HUES48 (cell line): ENCODE results near the gene DAPK2.

Experiments used
- H3K27ac ChIP-seq: one replicate; pipeline ENCODE4 v1.7.0; 2013; ENCODE audit warnings: low read depth, low read length, inconsistent platforms
- H3K27me3 ChIP-seq: 2 replicates; pipeline ENCODE4 v1.6.1; 2013; ENCODE audit warnings: mild to moderate bottlenecking, low read length; ENCODE audit not compliant: control insufficient read depth, insufficient read depth
- H3K36me3 ChIP-seq: 2 replicates; pipeline ENCODE4 v1.6.1; 2013; ENCODE audit warnings: low read length; ENCODE audit not compliant: control insufficient read depth, insufficient read depth
- H3K4me1 ChIP-seq: 2 replicates; pipeline ENCODE4 v1.6.1; 2013; ENCODE audit warnings: mild to moderate bottlenecking, low read length; ENCODE audit not compliant: control insufficient read depth, insufficient read depth
- H3K4me3 ChIP-seq: 2 replicates; pipeline ENCODE4 v1.5.1; 2013; ENCODE audit warnings: mild to moderate bottlenecking, low read depth, low read length
- H3K9ac ChIP-seq: 2 replicates; pipeline ENCODE4 v1.6.1; 2013; ENCODE audit warnings: mild to moderate bottlenecking, low read depth, low read length, moderate library complexity
- H3K9me3 ChIP-seq: 2 replicates; pipeline ENCODE4 v1.6.1; 2013; ENCODE audit warnings: low read length; ENCODE audit not compliant: control insufficient read depth, insufficient read depth

Gene DAPK2

DNA sequence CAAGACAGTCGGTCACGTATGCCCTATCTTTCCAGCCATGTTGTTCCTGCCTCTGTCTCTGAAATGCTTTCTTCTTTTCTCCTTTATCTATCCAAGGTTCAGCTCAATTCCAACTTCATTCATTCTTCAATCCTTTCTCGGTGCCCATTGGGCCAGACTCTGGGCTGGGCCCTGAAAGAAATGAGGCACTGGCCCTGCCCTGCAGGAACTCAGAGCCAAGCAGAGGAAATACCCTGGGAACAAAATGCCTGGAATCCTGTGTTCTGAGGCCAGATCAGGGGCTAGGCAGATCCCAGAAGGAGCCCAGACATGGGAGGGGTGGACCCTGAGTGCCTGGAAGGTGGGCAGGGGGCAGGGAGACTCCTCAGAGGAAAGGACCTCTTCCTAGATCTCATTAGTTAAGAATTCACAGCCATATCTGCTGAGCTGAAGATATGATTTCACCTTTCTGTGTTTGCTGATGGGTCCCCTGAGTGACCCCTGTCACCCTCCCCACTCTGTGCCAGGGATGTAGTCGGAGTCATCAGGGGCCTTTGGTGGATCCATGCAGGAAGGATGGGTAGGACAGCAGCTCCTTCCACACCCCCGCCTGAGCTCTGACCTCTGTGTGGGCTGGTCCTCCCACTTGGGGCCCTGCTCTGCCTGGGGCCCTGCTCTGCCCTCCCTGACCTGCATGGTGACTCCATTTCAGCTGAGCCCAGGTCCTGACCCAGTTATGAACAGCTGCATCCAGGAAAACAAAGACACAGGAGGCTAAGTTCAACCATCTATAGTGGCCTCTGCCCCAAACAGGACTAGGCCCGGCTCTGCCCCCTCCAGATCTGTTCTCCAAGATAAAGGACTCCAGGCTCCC lies 5.3 kb upstream of the DAPK2 start:
- peaks cover 21% of the 10 kb centered on the region for H3K27me3 ChIP-seq
- no peak overlapping the region for H3K4me3 ChIP-seq
- no peaks in the 10 kb centered on the region for H3K9me3 ChIP-seq
- peaks cover 3% of the 10 kb centered on the region; the same call in 1 of the 2 replicates for H3K4me1 ChIP-seq
- H3K27ac ChIP-seq = no peak overlapping the region
- no peaks in the 10 kb centered on the region for H3K36me3 ChIP-seq
- H3K9ac ChIP-seq = no peak overlapping the region

DNA sequence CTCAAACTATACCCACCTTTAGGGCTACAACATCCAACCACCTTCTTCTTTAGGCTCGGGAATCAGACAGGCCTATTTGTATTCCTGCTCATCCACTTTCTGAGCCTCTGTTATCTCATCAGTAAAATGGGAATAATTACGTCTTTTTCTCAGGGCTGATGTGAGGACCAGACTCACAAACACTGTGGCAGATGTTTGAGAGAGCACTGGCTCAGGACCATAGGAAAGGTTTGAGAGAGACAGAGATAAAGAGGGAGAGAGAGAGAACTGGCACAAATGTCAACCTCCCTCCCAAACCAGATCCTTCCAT lies 4.8 kb upstream of the DAPK2 start:
- H3K36me3 ChIP-seq = no peaks in the 10 kb centered on the region
- H3K9me3 ChIP-seq = no peaks in the 10 kb centered on the region
- H3K4me3 ChIP-seq = no peak overlapping the region
- H3K27me3 ChIP-seq = peaks cover 23% of the 10 kb centered on the region
- H3K4me1 ChIP-seq = peaks cover 4% of the 10 kb centered on the region; the same call in 1 of the 2 replicates
- no peak overlapping the region for H3K9ac ChIP-seq
- H3K27ac ChIP-seq = no peak overlapping the region

- H3K4me1 ChIP-seq = peaks cover 4% of the 10 kb centered on the region; the same call in 1 of the 2 replicates
- H3K9ac ChIP-seq = no peak overlapping the region
- peaks cover 25% of the 10 kb centered on the region for H3K27me3 ChIP-seq
- H3K9me3 ChIP-seq = no peaks in the 10 kb centered on the region
- H3K4me3 ChIP-seq = no peak overlapping the region
- no peaks in the 10 kb centered on the region for H3K36me3 ChIP-seq
- no peak overlapping the region for H3K27ac ChIP-seq
Observed at GRCh38 chr15:64050281-64051092, 4.2 kb upstream of the DAPK2 start.

DNA sequence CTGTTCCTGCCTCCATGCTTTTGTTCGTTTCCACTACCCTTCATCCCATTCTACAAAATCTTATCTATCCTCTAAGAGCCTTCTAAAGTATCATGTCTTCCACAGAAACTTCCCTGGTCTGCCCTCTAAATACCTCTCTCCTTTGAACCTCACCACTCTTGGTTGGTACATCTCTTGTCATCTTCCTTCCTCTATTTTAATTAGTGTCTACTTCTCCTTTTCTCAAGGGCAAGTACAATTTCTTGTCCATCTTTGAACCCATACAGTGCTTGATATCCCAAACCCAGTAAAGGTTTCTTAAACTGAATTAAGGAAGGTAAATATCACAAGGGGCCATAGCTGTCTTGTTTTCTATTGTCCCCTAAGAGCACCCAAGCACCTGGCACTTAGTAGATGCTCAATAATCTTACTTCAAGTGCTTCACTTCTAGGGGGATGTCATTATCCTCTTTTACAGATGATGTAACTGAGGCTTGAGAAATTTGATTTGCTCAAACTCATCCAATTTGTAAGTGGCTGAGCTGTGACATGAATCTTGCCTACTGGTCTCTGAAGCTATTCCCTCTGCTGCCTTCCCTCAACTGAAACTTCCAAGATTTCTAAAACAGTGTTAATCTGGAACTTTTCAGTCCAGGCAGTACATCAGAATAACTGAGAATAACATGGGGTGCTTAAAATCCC lies 2.6 kb upstream of the DAPK2 start:
- Histone ChIP-seq H3K4me3 (no peak overlapping the region), H3K4me1 (peaks cover 4% of the 10 kb centered on the region; the same call in 1 of the 2 replicates), H3K27ac (no peak overlapping the region), H3K36me3 (no peaks in the 10 kb centered on the region), H3K9ac (no peak overlapping the region), H3K27me3 (peaks cover 36% of the 10 kb centered on the region), H3K9me3 (no peaks in the 10 kb centered on the region)

DNA sequence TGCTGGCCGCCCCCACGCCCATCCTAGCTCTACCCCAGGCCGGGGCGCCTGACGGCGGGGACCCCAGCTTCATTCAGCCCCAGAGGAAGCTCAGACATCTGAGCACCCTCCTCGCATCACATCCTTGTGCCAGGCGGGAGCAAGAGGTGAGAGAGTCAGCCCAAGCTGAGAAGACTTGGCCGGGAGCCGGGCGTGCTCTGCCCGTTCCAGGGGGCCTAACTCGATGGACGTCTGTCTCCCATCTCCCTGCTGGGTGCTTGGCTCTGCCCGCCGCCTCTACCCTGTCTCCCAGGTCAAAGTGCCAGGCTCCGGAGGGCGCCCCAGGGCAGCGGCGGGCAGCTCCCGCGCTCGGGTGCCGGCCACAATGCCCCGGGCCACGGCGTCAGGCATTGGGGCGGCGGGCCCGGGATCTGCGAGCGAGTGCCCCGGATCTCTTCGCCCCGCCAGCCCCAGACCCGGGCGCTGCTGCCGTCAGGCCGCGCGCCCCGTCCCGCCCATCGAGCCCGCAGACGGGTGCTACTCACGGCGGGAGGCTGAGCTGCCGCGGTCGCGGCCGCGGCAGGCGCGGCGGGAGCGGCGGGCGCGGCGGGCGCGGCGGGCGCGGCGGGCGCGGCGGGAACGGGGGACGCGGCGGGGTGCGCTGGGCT lies 388 bp downstream of the DAPK2 start:
- H3K9me3 ChIP-seq = no peaks in the 10 kb centered on the region
- peaks cover 36% of the 10 kb centered on the region for H3K27me3 ChIP-seq
- no peak overlapping the region; the same call in 1 of the 2 replicates for H3K9ac ChIP-seq
- peak overlapping the region; percentile 56 for H3K4me3 ChIP-seq
- H3K27ac ChIP-seq = no peak overlapping the region
- H3K4me1 ChIP-seq = peaks cover 4% of the 10 kb centered on the region; the same call in 1 of the 2 replicates
- H3K36me3 ChIP-seq = no peaks in the 10 kb centered on the region

DNA sequence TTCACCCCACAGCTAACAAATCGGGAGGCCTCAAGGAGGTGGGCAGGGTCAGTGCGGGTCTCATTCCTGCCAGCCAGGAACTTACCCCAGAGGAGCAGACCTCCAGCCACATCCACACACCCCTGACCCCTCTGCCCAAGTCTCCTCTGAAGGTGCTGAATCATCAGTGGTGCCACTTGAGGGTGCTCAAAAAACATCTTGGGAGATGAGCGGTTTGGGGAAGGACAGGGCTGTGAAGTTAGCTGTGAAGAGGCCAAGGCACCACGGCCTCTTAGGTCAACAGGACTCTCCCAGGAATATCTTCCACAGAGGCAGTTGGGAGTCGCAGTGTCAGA lies 1.2 kb downstream of the DAPK2 start:
- peaks cover 4% of the 10 kb centered on the region; the same call in 1 of the 2 replicates for H3K4me1 ChIP-seq
- H3K27ac ChIP-seq = no peak overlapping the region
- H3K9ac ChIP-seq = no peak overlapping the region
- H3K36me3 ChIP-seq = no peaks in the 10 kb centered on the region
- H3K4me3 ChIP-seq = no peak overlapping the region
- H3K27me3 ChIP-seq = peaks cover 36% of the 10 kb centered on the region
- H3K9me3 ChIP-seq = no peaks in the 10 kb centered on the region

DNA sequence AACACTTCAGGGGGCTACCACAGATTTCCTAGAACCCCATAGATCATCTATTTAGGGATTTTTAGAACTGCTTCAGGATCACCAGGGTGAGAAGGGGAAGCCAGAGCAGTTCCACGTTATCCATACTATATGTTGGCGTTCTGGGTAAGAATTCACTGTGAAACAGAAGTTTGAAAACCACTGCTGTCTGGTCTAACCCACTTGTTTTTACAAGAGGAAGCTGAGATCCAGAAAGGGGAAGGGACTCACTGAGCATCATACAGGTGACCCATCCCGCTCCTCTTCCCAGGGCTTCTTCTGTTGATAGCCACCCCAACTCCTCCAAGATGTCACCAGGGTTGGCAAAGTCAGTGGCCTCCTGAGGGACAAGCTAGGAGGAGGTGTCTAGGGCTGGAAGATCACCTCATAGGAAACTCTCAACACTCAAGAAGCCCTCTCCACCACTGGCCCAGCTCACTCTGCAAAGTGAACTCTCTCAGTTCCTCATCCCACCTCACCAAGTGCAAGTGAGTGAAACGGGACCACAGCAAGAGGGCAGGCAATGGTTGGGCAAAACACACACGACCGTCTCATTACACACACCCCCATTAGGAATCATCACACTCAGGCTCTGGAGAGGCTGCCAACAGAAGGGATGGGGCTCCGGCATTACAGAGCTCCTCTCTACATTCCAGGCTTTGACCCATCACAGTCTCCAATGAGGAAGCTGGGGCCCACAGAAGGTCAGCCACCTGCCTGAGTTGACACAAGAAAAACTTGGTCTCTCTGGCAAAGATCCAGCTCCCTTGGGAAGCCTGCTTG lies 1.8 kb downstream of the DAPK2 start:
- Histone ChIP-seq H3K9me3 (no peaks in the 10 kb centered on the region), H3K9ac (no peak overlapping the region), H3K4me1 (peaks cover 4% of the 10 kb centered on the region; the same call in 1 of the 2 replicates), H3K4me3 (no peak overlapping the region), H3K27ac (no peak overlapping the region), H3K27me3 (peaks cover 36% of the 10 kb centered on the region), H3K36me3 (no peaks in the 10 kb centered on the region)

- H3K9me3 ChIP-seq = no peaks in the 10 kb centered on the region
- H3K4me1 ChIP-seq = 0 out of 2 replicates have a peak, but pooled peaks cover 6% of the 10 kb centered on the region
- no peak overlapping the region for H3K4me3 ChIP-seq
- H3K27me3 ChIP-seq = no peaks in the 10 kb centered on the region; the same call in 1 of the 2 replicates
- H3K9ac ChIP-seq = no peak overlapping the region
- H3K36me3 ChIP-seq = no peaks in the 10 kb centered on the region
- H3K27ac ChIP-seq = no peak overlapping the region
Observed at GRCh38 chr15:64038878-64039610, 7.2 kb downstream of the DAPK2 start.

- no peak overlapping the region for H3K9ac ChIP-seq
- no peaks in the 10 kb centered on the region for H3K9me3 ChIP-seq
- H3K27ac ChIP-seq = no peak overlapping the region
- H3K27me3 ChIP-seq = no peaks in the 10 kb centered on the region
- H3K4me1 ChIP-seq = 0 out of 2 replicates have a peak, but pooled peaks cover 6% of the 10 kb centered on the region
- H3K36me3 ChIP-seq = no peaks in the 10 kb centered on the region
- no peak overlapping the region for H3K4me3 ChIP-seq
Observed at GRCh38 chr15:64037966-64038365, 8.3 kb downstream of the DAPK2 start.
